Measurements from ENCODE around the gene PPP3CA.

PPP3CA gene

DNA sequence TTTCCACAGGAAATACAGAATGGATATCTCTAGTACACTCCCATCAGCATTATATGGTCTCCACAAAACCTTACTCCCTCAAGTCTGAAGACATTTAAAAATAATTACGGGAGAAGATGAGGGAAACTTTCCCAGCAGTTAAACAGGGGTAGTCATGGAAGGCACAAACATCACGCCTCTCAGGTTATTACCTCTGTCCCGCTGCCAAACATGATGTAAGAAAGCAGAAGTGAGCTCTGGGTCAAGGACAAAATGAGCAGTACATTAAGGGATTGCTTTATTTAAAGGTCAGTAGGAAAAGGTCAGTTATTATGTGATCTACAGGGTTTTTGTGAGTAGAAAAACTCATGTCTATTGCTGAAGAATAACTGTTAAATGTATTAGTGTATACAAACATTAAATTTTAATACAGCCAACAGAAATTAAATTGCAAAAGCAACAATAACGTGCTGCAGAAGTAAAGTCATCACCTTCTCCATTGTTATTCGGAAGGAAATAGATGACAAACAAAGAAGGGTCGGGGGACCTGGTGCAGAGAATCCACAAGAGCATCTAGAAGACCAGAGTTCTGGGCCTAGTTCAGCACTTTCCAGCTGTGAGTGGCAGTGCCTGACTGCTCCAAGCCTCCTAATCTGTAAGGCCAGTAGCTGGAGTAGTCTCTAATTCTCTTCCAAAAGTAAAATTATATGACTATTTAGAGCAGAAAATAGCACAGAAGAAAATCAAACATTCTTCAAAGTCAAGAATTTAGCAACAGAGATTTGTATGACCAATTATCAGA lies 171.2 kb downstream of the PPP3CA start:
- no peak for DNase-seq (ENCODE audit: low spot score)

DNA sequence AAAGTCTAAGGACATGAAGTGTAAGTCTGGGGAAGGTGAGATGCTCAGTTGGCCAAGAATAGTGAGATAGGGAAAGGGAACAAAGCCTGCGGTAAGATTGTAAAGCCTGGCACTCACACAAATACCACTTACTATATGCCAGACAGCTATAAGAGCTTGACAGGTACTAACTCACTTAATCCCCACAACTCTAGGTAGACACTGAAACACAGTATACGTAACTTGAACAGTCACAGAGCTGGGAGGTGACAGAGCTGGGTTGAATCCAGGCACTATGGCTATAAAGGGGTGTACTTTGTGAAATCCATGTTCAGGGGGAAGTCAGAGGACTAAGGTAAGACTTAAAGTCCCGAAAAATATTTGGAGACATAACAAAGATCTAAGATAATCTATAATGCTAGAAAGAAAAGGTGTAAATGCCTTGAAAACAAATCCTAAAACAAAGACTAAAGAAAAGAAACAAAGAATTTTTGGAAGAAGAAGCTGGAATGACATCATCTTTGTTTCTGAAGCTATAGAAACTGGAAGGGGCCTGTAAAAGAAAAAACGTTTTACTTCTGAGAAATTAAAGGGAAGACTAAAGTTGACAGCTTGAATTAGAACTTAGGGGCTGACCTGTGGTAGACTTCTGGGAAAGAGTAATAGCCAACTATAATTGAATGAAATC lies 172.5 kb downstream of the PPP3CA start:
- DNase-seq (ENCODE audit: low spot score), result no peak

DNA sequence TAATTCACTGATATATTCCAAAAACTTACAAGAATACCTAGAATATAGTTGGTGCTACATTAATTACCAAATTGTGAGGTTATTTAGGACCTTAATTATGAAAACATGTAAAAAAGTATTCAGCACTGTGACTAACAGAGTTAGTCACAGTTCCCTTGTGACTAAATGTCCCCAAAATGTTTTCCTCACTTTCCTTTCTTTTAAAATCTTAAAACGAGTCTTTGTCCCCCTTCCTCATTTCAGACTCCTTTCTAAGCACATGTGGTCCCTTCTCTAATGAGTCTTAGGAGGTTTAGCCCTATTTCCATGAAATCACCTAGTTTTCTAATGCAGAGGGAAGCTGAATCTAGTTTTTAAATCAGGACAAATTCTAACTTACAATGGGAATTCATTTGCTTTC lies 175.0 kb downstream of the PPP3CA start:
- no peak for DNase-seq (ENCODE audit: low spot score)

DNA sequence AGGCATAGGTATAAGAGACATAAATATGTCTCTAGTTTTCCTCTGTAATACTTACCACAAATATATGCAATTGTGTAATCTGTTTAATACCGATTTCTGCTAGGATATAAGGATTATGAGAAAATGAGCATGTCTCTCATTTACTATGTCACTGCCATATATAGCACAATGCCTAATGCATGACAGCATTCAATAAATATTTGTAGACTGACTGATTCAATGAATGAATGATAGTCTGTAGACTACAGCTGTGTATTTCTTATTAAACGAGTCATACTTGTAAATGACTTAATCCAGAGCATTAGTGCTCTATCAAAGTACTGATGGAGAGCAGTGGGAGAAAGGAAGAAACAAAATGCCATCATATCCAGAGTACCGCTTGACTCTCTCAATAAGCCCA lies 175.6 kb downstream of the PPP3CA start:
- no peak for DNase-seq (ENCODE audit: low spot score)

DNA sequence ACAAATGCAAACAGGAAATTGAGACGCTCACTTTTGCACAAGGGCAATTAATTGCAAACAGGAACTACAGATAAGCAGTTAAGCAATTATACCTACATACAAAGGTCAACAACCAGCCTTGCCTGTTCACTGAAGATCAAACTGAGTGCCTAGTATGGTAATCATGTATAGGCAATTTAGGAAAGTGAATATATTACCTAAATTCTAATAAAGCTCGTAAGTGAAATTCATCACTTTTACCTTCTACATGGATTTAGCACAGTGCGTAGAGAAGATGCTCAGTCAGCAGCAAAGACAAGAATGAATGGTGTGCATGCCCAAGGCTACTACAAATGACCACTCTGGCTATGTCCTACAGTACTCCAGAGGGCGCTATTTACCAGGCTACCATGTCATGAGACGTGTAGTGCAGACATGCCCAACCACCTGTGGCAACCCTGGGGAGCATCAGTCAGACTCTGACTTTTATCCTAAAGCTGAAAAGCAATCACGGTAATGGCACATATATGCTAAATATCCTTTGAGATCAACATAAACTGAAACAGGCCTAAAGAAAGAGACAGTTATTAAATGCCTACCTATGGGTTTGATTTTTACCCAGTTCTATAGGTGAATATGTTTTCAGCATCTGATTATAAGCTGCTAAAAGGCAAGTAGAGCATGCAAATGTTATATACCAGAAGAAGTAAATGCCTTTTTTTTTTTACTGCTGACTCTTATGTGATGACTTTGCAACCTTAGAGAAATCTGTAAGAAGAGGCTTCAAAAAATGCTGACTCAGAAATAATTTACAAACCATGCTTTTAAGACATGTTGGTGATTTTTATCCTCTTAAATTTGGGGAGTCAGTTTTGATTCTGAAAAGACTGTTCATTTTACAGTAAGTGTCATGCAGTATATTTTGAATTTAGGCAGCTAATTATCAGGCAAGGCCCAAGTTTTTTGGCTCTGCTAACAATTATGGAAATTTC lies 178.0 kb downstream of the PPP3CA start:
- DNase-seq (ENCODE audit: low spot score), result peak; percentile 73

DNA sequence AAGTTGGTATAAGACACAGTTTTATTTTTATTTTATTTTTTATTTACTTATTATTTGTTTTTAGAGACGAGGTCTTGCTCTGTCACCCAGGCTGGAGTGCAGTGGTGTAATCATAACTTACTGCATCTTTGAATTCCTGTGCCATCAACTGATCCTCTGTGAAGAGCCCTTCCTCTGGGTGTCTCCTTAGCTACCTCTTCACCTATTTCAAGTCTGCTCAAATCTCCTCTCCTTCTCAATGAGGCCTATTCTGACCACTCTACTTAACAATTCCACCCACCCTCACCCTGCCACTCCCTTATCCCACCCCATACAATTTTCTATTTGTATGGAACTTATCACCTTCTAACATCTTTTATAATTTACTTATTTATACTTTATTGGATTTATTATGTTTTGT lies 183.4 kb downstream of the PPP3CA start:
- DNase-seq (ENCODE audit: low spot score), result no peak

DNA sequence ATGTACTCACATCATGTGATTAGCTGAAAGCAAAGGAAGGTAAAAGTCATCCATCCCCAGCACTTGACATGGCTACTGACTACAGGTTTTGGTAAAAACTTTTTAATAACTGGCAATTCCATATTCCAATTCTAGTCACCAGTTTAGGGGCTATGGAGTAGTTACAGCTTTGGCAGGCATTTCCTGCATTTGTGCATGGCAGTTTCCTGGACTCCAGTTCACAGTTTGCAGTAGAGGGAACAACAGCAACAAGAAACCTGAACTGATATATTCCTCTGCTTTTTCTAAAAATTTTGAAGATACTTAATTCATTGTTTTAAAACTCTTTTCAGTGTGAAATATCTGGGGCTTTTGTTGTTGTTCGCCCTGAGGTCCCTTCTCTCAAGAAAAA lies 184.3 kb downstream of the PPP3CA start:
- DNase-seq (ENCODE audit: low spot score), result no peak

DNA sequence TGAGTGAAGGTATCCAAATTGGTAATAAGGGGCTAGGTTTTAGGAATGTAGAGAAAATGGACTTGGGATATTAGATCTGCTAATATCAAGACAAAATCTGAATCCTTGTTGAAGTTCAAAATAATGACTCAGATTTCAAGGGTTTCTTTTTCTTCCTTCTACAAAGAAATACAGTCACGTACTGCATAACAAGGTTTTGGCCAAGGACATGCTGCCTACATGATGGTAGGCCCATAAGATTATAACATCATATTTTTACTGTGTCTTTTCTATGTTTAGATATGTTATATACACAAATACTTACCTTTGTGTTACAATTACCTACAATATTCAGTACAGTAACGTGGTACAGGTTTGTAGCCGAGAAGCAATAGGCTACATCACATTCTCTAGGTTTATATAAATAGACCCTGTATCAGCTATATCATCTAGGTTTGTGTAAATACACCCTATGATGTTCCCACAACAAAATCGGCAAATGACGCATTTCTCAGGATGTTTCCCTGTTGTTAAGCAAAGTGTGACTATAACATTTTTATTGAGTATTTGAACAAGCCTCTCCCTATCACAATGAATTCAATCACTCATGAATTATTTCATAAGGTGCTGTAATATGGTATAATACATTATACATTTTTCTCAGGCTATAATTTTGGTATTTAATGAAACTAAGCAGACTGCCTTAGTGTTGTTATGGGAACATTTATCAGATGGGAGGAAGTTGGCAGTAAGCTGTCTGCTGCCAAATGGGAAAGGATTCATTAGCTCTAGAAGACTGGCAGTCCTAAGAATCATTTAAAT lies 186.3 kb downstream of the PPP3CA start:
- no peak for DNase-seq (ENCODE audit: low spot score)

DNA sequence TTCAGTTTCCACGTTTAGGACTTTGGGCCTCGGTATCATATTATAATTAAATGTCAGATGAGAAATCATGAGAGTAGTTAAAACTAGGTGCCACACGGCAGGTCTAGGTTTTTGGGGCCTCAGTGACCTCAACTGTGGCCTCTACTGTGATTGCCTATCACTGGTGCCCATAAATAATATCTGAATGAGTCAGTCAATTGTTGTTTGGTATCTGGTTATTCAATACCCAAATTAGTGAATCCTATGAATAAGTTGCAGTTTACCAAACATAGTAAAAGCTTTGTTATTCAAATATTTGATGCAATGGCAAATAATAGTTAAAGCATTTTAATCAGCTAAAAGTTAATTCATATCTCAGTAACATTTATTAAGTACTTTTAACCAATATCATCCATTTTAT lies 188.8 kb downstream of the PPP3CA start:
- no peak for DNase-seq (ENCODE audit: low spot score)

DNA sequence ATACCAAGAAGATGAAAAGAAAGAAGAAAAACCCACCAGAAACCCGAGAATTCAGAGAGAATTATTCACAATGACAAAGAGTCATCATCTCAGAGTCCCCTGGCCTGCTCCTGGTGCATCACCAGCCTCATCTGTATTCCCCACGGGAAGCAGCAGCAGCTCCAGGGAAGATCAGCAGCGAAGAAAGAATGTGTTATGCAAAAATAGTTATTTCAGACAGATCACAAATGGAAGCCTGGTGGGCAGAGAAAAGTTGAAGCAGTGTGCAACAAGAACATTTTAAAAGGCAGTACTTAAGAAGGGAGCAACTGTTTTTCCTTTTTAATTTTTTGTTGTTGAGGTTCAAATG lies 189.2 kb downstream of the PPP3CA start:
- DNase-seq (ENCODE audit: low spot score), result peak; percentile 75

DNA sequence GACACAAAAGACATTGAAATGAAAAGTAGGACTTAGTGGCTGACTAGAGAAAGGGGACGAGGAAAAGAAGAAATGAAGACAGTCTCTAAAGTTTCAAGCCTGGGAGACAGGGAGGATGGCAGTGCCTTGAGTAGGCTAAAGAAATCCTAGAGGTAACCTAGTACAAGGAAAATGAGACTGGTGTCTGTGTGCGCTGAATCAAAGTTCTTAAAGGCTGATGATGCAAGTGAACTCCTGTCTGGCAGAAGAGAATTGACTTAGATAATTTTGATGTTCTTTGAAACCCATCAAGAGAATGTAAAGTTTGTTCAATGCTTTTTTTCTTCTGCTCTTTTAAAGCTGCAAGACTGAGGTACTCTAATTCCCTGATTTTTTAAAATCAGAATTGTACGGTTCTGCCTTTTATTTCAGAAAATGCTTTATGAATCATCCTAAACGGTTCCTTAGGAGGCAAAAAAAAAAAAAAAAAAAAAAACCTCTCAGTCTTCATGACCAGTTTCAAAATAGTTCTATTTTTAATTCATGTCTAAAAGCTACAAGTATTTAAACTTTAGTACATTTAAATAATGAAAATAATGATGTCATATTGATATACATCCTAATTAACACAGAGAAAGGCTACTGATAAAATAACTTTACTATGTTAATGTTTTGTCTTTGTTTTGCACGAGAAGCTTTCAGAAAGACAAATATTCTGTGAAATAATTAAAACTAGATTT lies 189.8 kb downstream of the PPP3CA start:
- no peak for DNase-seq (ENCODE audit: low spot score)

DNA sequence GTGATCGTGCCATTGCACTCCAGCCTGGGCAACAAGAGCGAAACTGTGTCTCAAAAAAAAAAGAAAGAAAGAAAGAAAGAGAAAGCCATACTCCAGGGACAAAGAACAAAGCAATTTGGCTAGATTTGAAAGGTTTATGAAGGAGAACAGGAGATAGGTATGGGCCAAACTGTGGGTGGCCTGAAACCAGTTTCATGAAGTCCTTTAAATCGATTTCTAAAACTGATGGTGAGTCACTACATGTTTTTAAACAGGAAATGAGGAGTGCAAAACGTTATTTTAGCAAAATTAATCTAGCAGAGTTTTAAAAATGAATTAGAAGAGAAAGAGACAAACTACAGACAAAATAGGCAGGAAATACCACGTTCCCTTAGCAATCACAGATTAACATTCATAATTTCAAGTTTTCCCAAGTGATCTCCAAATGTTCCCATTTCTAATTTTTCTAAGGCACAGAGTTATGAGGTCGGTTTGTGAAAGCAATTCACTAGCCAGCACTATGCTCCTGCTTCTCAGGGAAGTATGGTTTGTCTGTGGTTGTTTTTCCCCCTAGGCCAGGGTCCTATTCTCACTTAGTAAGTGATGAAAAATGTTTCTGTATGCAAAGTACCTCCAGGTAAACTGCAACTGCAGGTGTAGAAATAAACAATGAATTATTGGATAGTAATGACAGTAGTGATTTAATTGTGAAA lies 190.6 kb downstream of the PPP3CA start:
- no peak for DNase-seq (ENCODE audit: low spot score)

DNA sequence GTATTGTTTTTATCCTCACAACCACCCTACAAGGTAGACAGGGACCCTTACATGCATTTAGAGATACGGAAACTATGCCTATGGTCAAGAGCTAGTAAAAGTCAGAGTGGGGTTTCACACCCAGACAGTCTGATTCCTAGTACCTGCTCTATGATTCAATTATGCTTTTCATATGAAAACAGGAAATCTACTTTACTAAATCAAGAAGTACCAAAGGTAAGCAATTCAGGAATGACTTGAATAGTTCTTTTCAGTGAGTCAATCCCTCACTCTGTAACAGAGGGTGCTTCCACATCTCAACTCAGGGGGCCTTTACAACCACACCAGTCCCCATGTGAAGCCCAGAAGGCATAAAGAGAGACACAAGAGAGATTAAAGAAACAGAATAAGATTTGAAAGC lies 191.4 kb downstream of the PPP3CA start:
- DNase-seq (ENCODE audit: low spot score), result no peak

DNA sequence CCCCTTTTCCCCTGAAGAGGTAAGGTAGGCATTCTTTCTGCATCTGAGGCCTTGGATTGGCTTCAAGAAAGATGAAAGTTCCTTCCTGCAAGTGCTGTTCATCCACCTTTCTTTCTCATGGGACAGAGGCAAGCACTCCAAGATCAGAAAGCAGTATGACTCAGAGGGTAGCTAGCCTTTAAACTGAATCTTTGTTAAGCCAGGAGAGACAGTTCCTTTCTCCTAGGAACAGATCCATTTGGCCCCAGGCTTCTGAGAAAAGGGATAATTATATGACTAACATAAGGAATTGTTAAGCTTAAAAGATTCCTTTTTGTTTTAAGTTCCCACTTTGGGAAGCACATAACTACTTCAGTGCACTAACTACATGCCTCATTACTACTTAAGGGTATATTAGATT lies 192.0 kb downstream of the PPP3CA start:
- no peak for DNase-seq (ENCODE audit: low spot score)

DNA sequence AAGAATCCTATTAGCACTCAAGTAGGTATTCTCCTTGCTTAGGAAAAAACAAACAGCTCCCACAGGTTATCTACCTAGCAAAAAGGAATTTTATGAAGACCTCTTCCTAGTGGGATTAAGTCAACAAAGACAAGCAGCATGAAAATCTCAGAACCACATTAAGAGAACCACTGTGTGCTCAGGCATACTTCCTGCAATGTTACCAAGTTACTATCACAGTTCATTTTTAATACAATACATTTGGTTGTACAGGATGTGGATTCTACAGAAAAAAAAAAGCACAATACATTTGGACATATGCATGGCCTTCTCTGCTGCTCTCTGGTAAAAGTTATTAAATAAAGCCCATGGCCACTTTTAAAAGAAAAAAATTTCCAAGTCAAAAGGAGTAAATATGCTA lies 193.7 kb downstream of the PPP3CA start:
- DNase-seq (ENCODE audit: low spot score), result no peak

DNA sequence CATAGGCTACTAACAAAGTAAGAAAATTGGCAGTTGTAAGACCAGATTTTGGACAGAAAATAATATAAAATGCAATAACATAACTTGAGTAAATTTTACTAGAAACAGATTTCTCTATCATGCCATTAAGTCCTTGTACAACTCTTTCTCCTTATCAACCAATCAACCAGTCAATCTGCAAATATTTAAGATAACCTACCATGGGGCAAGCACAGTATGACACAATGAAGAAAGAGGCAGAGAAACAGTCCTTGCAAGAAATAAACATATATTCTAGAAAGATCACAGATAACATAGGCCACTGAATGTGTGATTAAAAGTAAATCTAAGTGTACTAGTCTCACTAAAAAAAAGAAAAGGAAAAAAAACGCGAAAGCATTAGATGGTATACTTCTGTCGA lies 194.8 kb downstream of the PPP3CA start:
- no peak for DNase-seq (ENCODE audit: low spot score)

DNA sequence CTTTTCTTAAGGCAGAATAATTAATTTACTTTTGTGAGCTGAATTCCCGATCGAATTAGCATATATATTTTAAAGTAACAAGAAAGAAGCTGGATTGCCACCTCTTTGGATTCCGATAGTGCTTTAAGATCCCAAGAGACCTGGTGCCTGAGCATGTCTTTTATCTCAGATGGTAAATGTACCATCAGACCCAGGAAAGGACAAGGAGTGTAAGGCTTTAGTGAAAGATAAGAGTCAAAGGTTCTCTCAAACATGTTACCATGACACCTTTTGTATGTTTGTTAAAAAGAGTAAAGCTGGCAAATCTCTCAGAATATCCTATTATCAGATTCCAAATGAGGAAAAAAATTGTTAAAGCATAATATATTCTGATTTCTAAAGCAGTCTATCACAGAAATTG lies 198.8 kb downstream of the PPP3CA start:
- no peak for DNase-seq (ENCODE audit: low spot score)

DNA sequence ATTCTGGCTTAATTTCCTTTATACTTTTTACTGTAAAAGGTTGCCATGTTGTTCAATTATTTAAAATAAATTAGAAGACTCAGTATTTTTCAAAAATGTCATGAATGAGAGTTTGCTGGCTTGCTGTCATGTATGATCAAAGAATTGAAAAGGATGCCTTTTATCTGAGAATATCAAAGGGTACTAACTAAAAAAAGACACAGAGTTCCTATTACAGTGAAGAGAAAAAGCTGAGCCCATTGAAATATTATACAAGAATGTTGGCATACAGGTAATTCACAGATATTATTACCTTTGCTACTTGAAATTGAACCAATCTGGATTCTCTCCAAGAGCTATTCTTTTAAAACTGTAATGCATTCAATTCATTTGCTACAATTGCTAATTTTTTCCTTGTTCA lies 200.0 kb downstream of the PPP3CA start:
- no peak for DNase-seq (ENCODE audit: low spot score)

DNA sequence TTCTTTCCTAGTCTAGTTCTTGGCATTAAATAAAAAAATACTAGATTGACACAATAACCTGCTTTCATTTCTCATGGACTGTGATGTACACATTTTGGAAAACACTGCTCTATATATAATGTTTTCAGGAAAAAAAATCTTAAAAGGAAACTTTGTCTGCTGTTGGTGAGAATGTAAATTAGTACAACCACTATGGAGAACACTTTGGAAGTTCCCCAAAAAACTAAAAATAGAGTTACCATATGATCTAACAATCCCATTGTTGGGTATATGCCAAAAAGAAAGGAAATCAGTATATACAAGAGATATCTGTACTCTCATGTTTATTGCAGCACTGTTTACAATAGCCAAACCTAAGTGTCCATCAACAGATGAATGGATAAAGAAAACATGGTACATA lies 202.3 kb downstream of the PPP3CA start:
- DNase-seq (ENCODE audit: low spot score), result no peak

DNA sequence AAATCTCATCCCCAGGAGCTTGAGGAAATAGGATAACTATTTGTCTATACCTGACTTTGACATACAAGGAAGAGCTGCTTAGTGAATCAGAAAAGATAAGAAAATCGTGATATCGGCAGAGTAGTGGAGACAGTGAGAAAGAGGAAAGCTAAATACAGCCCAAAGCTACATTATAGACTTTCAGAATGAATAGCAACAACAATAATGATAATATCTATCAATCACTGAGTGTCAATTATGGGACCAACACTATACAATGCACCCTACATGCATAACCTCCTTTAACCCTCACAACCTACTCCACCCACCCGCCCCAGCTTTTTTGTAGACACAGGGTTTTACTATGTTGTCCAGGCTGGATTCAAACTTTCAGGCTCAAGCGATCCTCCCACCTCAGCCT lies 205.1 kb downstream of the PPP3CA start:
- no peak for DNase-seq (ENCODE audit: low spot score)

DNA sequence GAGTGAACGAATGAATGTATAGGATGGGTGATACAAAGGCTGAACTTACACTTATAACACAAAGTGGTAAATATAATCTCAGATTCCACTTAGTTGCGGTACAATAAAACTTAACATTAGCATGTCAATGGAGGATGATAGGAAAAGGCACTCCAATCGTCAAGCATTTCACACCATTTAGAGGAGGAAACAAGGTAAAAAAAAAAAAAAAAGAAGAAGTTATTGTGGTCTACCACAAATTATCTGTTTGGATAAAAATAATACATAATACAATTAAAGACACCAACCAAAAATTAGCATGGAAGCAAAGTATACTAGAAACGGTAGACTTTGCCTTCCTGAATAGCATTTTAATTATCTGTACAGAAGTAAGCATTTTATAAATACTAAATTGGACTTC lies 205.5 kb downstream of the PPP3CA start:
- DNase-seq (ENCODE audit: low spot score), result no peak
